Common myeloid progenitor, CD34-positive (primary cell): ENCODE data around the gene ALDH9A1.

Experiments used
- CTCF ChIA-PET: fragments of 350-600 bp; sonication (Branson Sonifier 250); formaldehyde crosslinking; loops from one replicate; lab custom pipeline; 2021; ENCODE audit warnings: antibody characterized with exemption; lab: Charles Lee
- POLR2A ChIA-PET: fragments of 350-600 bp; sonication (Branson Sonifier 250); formaldehyde crosslinking; loops from one replicate; lab custom pipeline; 2021; ENCODE audit warnings: antibody characterized with exemption; lab: Charles Lee
- DNase-seq, 3 donors: peaks; one replicate each; pipeline versions ENCODE4 v3.0.0 to v3.0.0-alpha.2; 2013
- H3K27ac ChIP-seq, 2 experiments: 1 replicate in 1 of 2; 2 replicates in 1 of 2; pipeline ENCODE4 v1.7.0; 2013; ENCODE audit warnings: inconsistent platforms in 2 of 2, low read length in 2 of 2, mild to moderate bottlenecking in 2 of 2, low read depth in 1 of 2, moderate library complexity in 1 of 2; ENCODE audit not compliant: severe bottlenecking in 2 of 2, insufficient read depth in 1 of 2, poor library complexity in 1 of 2
- H3K27me3 ChIP-seq, 5 experiments: replicated peaks in 2 of 5; 1 replicate in 3 of 5; 2 replicates in 2 of 5; pipeline versions ENCODE4 v1.6.1 to v1.7.0; 2013; ENCODE audit warnings: low read length in 4 of 5, mild to moderate bottlenecking in 2 of 5, moderate library complexity in 2 of 5, inconsistent platforms in 1 of 5; ENCODE audit not compliant: insufficient read depth in 5 of 5, control insufficient read depth in 4 of 5
- H3K36me3 ChIP-seq, 4 experiments: 1 replicate in 2 of 4; 2 replicates in 2 of 4; pipeline versions ENCODE4 v1.6.1 to v1.7.0; 2013; ENCODE audit warnings: low read length in 3 of 4, control low read depth in 1 of 4, mild to moderate bottlenecking in 1 of 4; ENCODE audit not compliant: control insufficient read depth in 4 of 4, insufficient read depth in 4 of 4
- H3K4me1 ChIP-seq, 4 experiments: 1 replicate in 3 of 4; 2 replicates in 1 of 4; pipeline versions ENCODE4 v1.6.1 to v1.7.1; 2013; ENCODE audit warnings: low read length in 3 of 4, mild to moderate bottlenecking in 3 of 4, control low read depth in 1 of 4, inconsistent platforms in 1 of 4, moderate library complexity in 1 of 4; ENCODE audit not compliant: control insufficient read depth in 4 of 4, insufficient read depth in 4 of 4; ENCODE audit errors: control extremely low read depth in 1 of 4
- H3K4me3 ChIP-seq, 7 experiments: 1 replicate in 4 of 7; 2 replicates in 3 of 7; pipeline versions ENCODE4 v1.5.1 to v1.7.0; 2013; ENCODE audit warnings: mild to moderate bottlenecking in 7 of 7, low read length in 6 of 7, moderate library complexity in 6 of 7, inconsistent platforms in 2 of 7, low read depth in 2 of 7, control low read depth in 1 of 7; ENCODE audit not compliant: insufficient read depth in 4 of 7, control insufficient read depth in 1 of 7; ENCODE audit errors: extremely low read depth in 1 of 7
- H3K9me3 ChIP-seq, 5 experiments: 1 replicate in 4 of 5; 2 replicates in 1 of 5; pipeline versions ENCODE4 v1.6.1 to v1.7.1; 2013; ENCODE audit warnings: low read length in 4 of 5, mild to moderate bottlenecking in 2 of 5, inconsistent platforms in 1 of 5, low read depth in 1 of 5, moderate library complexity in 1 of 5; ENCODE audit not compliant: control insufficient read depth in 4 of 5, insufficient read depth in 2 of 5; ENCODE audit errors: control extremely low read depth in 1 of 5
- WGBS: methylation state at CpG from one replicate; pipeline ENCODE4 v1.1.5; 2013; ENCODE audit not compliant: insufficient coverage; 5-methylcytosine and 5-hydroxymethylcytosine counted together

The ALDH9A1 gene

GRCh38 chr1:165650981-165651625 lies 47.3 kb downstream of the ALDH9A1 start:
- no peak overlapping the region for H3K27ac ChIP-seq
- peaks cover 0 to 19% (median 10%) of the 10 kb centered on the region in 4 experiments for H3K36me3 ChIP-seq
- peaks cover 0 to 5% (median 1%) of the 10 kb centered on the region in 4 experiments for H3K4me1 ChIP-seq
- ChIA-PET POLR2A (no interaction called here), CTCF (no interaction called here)
- H3K27me3 ChIP-seq: no peaks in the 10 kb centered on the region
- 93% methylated on average over 3 of the region's 9 CpGs for WGBS
- no peak overlapping the region for H3K4me3 ChIP-seq
- DNase-seq: no peak
- no peaks in the 10 kb centered on the region for H3K9me3 ChIP-seq

GRCh38 chr1:165648919-165649572 lies 49.3 kb downstream of the ALDH9A1 start:
- Histone ChIP-seq H3K27me3 (no peaks in the 10 kb centered on the region), H3K27ac (no peak overlapping the region), H3K36me3 (peaks cover 0 to 17% (median 7%) of the 10 kb centered on the region in 4 experiments), H3K4me3 (no peak overlapping the region), H3K4me1 (peaks cover 0 to 5% (median 1%) of the 10 kb centered on the region in 4 experiments), H3K9me3 (no peaks in the 10 kb centered on the region)
- CTCF ChIA-PET: interaction anchor here (0.9 kb wide), 1 partner anchor 11 kb away, joined by 4 read pairs; no protein-coding TSS in a partner anchor
- DNase-seq: no peak
- POLR2A ChIA-PET: no interaction called here
- WGBS: 96% methylated on average over 4 of the region's 7 CpGs

- Histone ChIP-seq H3K9me3 (no peaks in the 10 kb centered on the region), H3K27ac (no peak overlapping the region), H3K4me3 (no peak overlapping the region), H3K4me1 (peaks cover 0 to 5% (median 1%) of the 10 kb centered on the region in 4 experiments), H3K36me3 (peaks cover 0 to 11% (median 4%) of the 10 kb centered on the region in 4 experiments), H3K27me3 (no peaks in the 10 kb centered on the region)
- DNase-seq: no peak
- CTCF ChIA-PET: interaction anchor here (0.7 to 1.3 kb wide), 4 partner anchors 11 to 43 kb away, joined by 3 to 4 read pairs (median 3); no protein-coding TSS in a partner anchor
- POLR2A ChIA-PET: no interaction called here
- WGBS: 95% methylated on average over 4 of the region's 4 CpGs
Observed at GRCh38 chr1:165647970-165648369, 50.4 kb downstream of the ALDH9A1 start.

- CTCF ChIA-PET: interaction anchor here (0.7 to 1.3 kb wide), 3 partner anchors 15 to 270 kb away, joined by 3 read pairs; no protein-coding TSS in a partner anchor
- no peak for DNase-seq
- Histone ChIP-seq H3K36me3 (peaks cover 0 to 10% (median 3%) of the 10 kb centered on the region in 4 experiments), H3K4me1 (peaks cover 0 to 5% (median 1%) of the 10 kb centered on the region in 4 experiments), H3K27me3 (no peaks in the 10 kb centered on the region), H3K27ac (no peak overlapping the region), H3K4me3 (no peak overlapping the region), H3K9me3 (no peaks in the 10 kb centered on the region)
- POLR2A ChIA-PET: no interaction called here
Observed at GRCh38 chr1:165647517-165647916, 50.8 kb downstream of the ALDH9A1 start.

GRCh38 chr1:165645654-165646366 lies 52.6 kb downstream of the ALDH9A1 start:
- CTCF ChIA-PET: interaction anchor here (1.0 to 1.6 kb wide), 4 partner anchors 9 to 45 kb away, joined by 3 to 6 read pairs (median 4); no protein-coding TSS in a partner anchor
- DNase-seq: peak; percentile 57 to 82 (median 69)
- no peaks in the 10 kb centered on the region for H3K27me3 ChIP-seq
- peaks cover 0 to 2% (median under 1%) of the 10 kb centered on the region in 4 experiments for H3K36me3 ChIP-seq
- POLR2A ChIA-PET: no interaction called here
- WGBS: 49% methylated on average over 3 of the region's 8 CpGs
- H3K4me1 ChIP-seq: peaks cover 0 to 5% (median 1%) of the 10 kb centered on the region in 4 experiments
- H3K9me3 ChIP-seq: no peaks in the 10 kb centered on the region
- H3K4me3 ChIP-seq: no peak overlapping the region
- H3K27ac ChIP-seq: no peak overlapping the region

- ChIA-PET POLR2A (interaction anchor here (0.6 kb wide), 1 partner anchor 12 kb away, joined by 3 read pairs; no protein-coding TSS in a partner anchor), CTCF (interaction anchor here (1.0 to 1.6 kb wide), 2 partner anchors 11 to 44 kb away, joined by 5 to 6 read pairs; no protein-coding TSS in a partner anchor)
- H3K27me3 ChIP-seq: no peaks in the 10 kb centered on the region
- H3K9me3 ChIP-seq: no peaks in the 10 kb centered on the region
- peaks cover 0 to 2% (median 0%) of the 10 kb centered on the region in 4 experiments for H3K36me3 ChIP-seq
- no peak overlapping the region for H3K27ac ChIP-seq
- no CpG with 5 or more reads among the region's 2 CpGs for WGBS
- DNase-seq: no peak
- peaks cover 0 to 5% (median 1%) of the 10 kb centered on the region in 4 experiments for H3K4me1 ChIP-seq
- no peak overlapping the region for H3K4me3 ChIP-seq
Observed at GRCh38 chr1:165644064-165644735, 54.2 kb downstream of the ALDH9A1 start.
